Keratinocyte (primary cell): ENCODE results near the gene TEP1.

Source experiments
- CTCF ChIP-seq, 3 experiments: IDR thresholded peaks in 1 of 3; conservative IDR thresholded peaks in 1 of 3; optimal IDR thresholded peaks in 1 of 3; 2 replicates in 2 of 3; 3 replicates in 1 of 3; pipeline versions ENCODE3 to v1.5.1; 2011; ENCODE audit warnings: low read length in 3 of 3, mild to moderate bottlenecking in 3 of 3, moderate library complexity in 2 of 3, control low read depth in 1 of 3, inconsistent platforms in 1 of 3; ENCODE audit not compliant: insufficient read depth in 2 of 3; ENCODE audit errors: extremely low read depth in 1 of 3
- EZH2 ChIP-seq: IDR thresholded peaks from one replicate; pipeline ENCODE4 v1.6.1; 2012; ENCODE audit warnings: inconsistent platforms, mild to moderate bottlenecking, low read length, moderate library complexity

DNA sequence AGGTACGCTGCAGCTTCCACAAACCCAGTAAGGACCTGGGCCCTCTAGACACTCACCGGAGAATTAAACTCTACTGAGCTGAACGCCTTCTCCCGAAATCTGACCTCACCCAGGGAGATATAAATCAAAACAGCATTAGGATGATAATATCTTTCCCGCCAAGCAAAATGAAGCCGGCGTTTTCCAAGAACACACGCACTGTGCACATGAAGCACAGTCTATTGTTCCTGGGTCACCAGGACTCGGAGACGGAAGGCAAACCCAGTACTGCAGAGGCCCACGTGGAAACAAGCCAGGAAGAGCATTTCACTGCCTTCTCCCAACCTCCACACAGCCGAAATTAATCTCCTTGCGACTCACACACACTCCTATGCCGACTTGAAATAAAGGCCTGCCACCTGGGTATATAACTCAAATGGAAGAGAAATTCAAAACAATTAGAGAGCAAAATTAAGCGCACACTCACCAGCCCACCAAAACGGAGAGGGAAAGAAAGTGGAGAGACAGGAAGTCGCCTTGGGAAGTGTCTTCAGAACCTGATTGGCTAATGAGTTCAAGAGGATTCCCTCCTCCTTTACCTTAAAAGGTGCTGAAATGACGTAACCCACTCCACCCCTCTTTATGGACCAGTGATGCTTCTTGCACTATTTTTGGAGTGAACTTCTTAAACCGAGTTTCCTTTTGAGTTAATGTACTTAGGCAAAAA, 80.4 kb downstream of the TEP1 start, which contains the start of gene CCNB1IP1:
- TF ChIP-seq CTCF (optimal IDR thresholded peaks at IDR 0.05 in 1 of 3, IDR thresholded peaks at IDR 0.05 in 1 of 3, conservative IDR thresholded peaks at IDR 0.05 in 1 of 3; ENCODE audit: extremely low read depth in 1 of 3, insufficient read depth in 2 of 3, low read length in 3 of 3) = no peak
- TF ChIP-seq EZH2 = no peak
